Karpas-422 (cell line): ENCODE data around the gene DET1. TPM values are rescaled to one million over a fixed set of nuclear protein-coding genes. Genes with fewer than 3 reads are reported as not detected.

ENCODE experiments used
- DNase-seq: peaks from one replicate; pipeline ENCODE4 v3.0.0-alpha.2; 2015
- H2AFZ ChIP-seq: fragments of 200-600 bp; sonication (generic); 2 replicates; pipeline ENCODE4 v1.6.1; 2014; ENCODE audit warnings: antibody characterized with exemption, low read length, mixed read lengths
- H3K27ac ChIP-seq: fragments of 200-600 bp; sonication (generic); 2 replicates; pipeline ENCODE4 v1.5.1; 2014; ENCODE audit warnings: mild to moderate bottlenecking, low read length, moderate library complexity
- H3K27me3 ChIP-seq: fragments of 200-600 bp; sonication (generic); 2 replicates; pipeline ENCODE4 v1.6.1; 2014; ENCODE audit warnings: low read length, mixed read lengths
- H3K36me3 ChIP-seq: fragments of 200-600 bp; sonication (generic); 2 replicates; pipeline ENCODE4 v1.6.1; 2014; ENCODE audit warnings: low read length, mixed read lengths; ENCODE audit not compliant: insufficient read depth
- H3K4me1 ChIP-seq: fragments of 200-600 bp; sonication (generic); 2 replicates; pipeline ENCODE4 v1.6.1; 2014; ENCODE audit warnings: mild to moderate bottlenecking, low read length, mixed read lengths
- H3K4me2 ChIP-seq: fragments of 200-600 bp; sonication (generic); 2 replicates; pipeline ENCODE4 v1.6.1; 2014; ENCODE audit warnings: low read length, low read depth, mild to moderate bottlenecking; ENCODE audit not compliant: poor library complexity, severe bottlenecking
- H3K4me3 ChIP-seq: fragments of 200-600 bp; sonication (generic); 2 replicates; pipeline ENCODE4 v1.5.1; 2014; ENCODE audit warnings: mild to moderate bottlenecking, antibody characterized with exemption, low read length, mixed read lengths
- H3K79me2 ChIP-seq: fragments of 200-600 bp; sonication (generic); 2 replicates; pipeline ENCODE4 v1.6.1; 2014; ENCODE audit warnings: mild to moderate bottlenecking, low read length, mixed read lengths
- H3K9ac ChIP-seq: fragments of 200-600 bp; sonication (generic); 2 replicates; pipeline ENCODE4 v1.6.0; 2014; ENCODE audit warnings: low read length
- H3K9me2 ChIP-seq: fragments of 200-600 bp; sonication (generic), shearing (Covaris generic); replicated peaks from 2 replicates; pipeline ENCODE4 v1.6.0; 2014; ENCODE audit warnings: mild to moderate bottlenecking, low read length, moderate library complexity; ENCODE audit not compliant: insufficient read depth
- H3K9me3 ChIP-seq: fragments of 300-700, 200-600 bp; sonication (generic); 2 replicates; pipeline ENCODE4 v1.6.1; 2014; ENCODE audit warnings: low read length, mixed read lengths
- H4K20me1 ChIP-seq: fragments of 200-600 bp; sonication (generic); 2 replicates; pipeline ENCODE4 v1.6.1; 2014; ENCODE audit warnings: mild to moderate bottlenecking, antibody characterized with exemption, low read length, low read depth; ENCODE audit not compliant: insufficient read depth
- small RNA-seq: library from RNA; depleted of rRNA; stranded (forward); fragments of <200 nt; gene quantifications from one replicate; pipeline ENCODE3, GENCODE V24; 2014
- total RNA-seq: library from RNA; depleted of rRNA; stranded (reverse); fragments of >200 nt; shearing (Covaris generic); gene quantifications from 2 replicates; pipeline ENCODE4 v1.2.3, GENCODE V29; 2014; ENCODE audit warnings: low replicate concordance; rRNA removed

DET1 gene
- total RNA-seq, 1 experiment from 2014 or later = 14.4 TPM

GRCh38 chr15:88465633-88466224 lies 80.8 kb downstream of the DET1 start:
- Histone ChIP-seq H3K79me2 (peaks cover 59% of the 10 kb centered on the region), H3K9me2 (no peaks in the 10 kb centered on the region), H3K36me3 (peaks cover 29% of the 10 kb centered on the region; the same call in 1 of the 2 replicates), H4K20me1 (no peaks in the 10 kb centered on the region), H3K9me3 (no peaks in the 10 kb centered on the region), H3K4me2 (peak overlapping the region; percentile 82), H3K4me1 (peaks cover 27% of the 10 kb centered on the region), H3K4me3 (peak overlapping the region; percentile 74), H2AFZ (no peak overlapping the region), H3K27ac (no peak overlapping the region), H3K9ac (peak overlapping the region; percentile 81), H3K27me3 (no peaks in the 10 kb centered on the region)
- DNase-seq = no peak

GRCh38 chr15:88463870-88464532 lies 82.5 kb downstream of the DET1 start:
- Histone ChIP-seq H3K27me3 (no peaks in the 10 kb centered on the region), H3K79me2 (peaks cover 42% of the 10 kb centered on the region), H3K9me2 (no peaks in the 10 kb centered on the region), H3K27ac (no peak overlapping the region), H3K4me1 (peaks cover 22% of the 10 kb centered on the region), H3K4me2 (no peak overlapping the region), H2AFZ (no peak overlapping the region), H3K9me3 (no peaks in the 10 kb centered on the region), H3K36me3 (peaks cover 30% of the 10 kb centered on the region; the same call in 1 of the 2 replicates), H3K9ac (no peak overlapping the region), H4K20me1 (no peaks in the 10 kb centered on the region), H3K4me3 (no peak overlapping the region)
- no peak for DNase-seq

Small RNA genes within 50 kb of the gene (small RNA-seq; reads per million reads assigned to genes)
- not detected for gene AC013489.2

Other genes starting within 250 kb of the DET1 start
- gene MRPL46, start 79.3 kb downstream of the DET1 start, total RNA-seq = 23.0 and 26.6 TPM in 2 replicates
- 48.8 TPM in 2 replicates for gene MRPS11, start 79.0 kb downstream of the DET1 start, total RNA-seq
- gene AEN, start 74.7 kb upstream of the DET1 start, total RNA-seq = 18.1 and 36.3 TPM in 2 replicates
- gene ISG20, start 92.3 kb upstream of the DET1 start, total RNA-seq = 112 and 259 TPM in 2 replicates